Neural cell (in vitro differentiated cells): ENCODE results near the gene ATE1.

Experiments used
- EP300 ChIP-seq: fragments of 450-650 bp; conservative IDR thresholded peaks from 2 replicates; pipeline ENCODE4 v1.6.1; 2014; ENCODE audit warnings: antibody characterized with exemption, mild to moderate bottlenecking, moderate library complexity; ENCODE audit not compliant: poor library complexity, severe bottlenecking
- EZH2 ChIP-seq: fragments of 200-600, 300-800 bp; shearing (Covaris generic), sonication (generic); IDR thresholded peaks from 2 replicates; pipeline ENCODE4 v1.6.1; 2014; ENCODE audit warnings: antibody characterized with exemption, low read length, borderline replicate concordance, mild to moderate bottlenecking; ENCODE audit not compliant: insufficient read depth, poor library complexity, severe bottlenecking
- POLR2AphosphoS5 ChIP-seq: IDR thresholded peaks from 2 replicates; pipeline ENCODE4 v1.6.1; 2012
- TAF1 ChIP-seq: IDR thresholded peaks from 2 replicates; pipeline ENCODE4 v1.6.1; 2012; ENCODE audit warnings: low read depth
- TF ChIP-seq, protein P1 (sequence below): fragments of 450-650 bp; IDR thresholded peaks from 2 replicates; pipeline ENCODE4 v1.5.1; 2014; ENCODE audit warnings: antibody characterized with exemption, mild to moderate bottlenecking, moderate library complexity; ENCODE audit not compliant: poor library complexity, severe bottlenecking

GRCh38 chr10:121783782-121784372, 144.0 kb downstream of the ATE1 start:
- TF ChIP-seq, protein P1, sequence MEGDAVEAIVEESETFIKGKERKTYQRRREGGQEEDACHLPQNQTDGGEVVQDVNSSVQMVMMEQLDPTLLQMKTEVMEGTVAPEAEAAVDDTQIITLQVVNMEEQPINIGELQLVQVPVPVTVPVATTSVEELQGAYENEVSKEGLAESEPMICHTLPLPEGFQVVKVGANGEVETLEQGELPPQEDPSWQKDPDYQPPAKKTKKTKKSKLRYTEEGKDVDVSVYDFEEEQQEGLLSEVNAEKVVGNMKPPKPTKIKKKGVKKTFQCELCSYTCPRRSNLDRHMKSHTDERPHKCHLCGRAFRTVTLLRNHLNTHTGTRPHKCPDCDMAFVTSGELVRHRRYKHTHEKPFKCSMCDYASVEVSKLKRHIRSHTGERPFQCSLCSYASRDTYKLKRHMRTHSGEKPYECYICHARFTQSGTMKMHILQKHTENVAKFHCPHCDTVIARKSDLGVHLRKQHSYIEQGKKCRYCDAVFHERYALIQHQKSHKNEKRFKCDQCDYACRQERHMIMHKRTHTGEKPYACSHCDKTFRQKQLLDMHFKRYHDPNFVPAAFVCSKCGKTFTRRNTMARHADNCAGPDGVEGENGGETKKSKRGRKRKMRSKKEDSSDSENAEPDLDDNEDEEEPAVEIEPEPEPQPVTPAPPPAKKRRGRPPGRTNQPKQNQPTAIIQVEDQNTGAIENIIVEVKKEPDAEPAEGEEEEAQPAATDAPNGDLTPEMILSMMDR = no peak
- TF ChIP-seq EZH2 (no peak), EP300 (no peak), POLR2AphosphoS5 (no peak), TAF1 (no peak)
